KMS-11 (cell line): Measurements from ENCODE around the gene TAF1B.

Experiments
- H2AFZ ChIP-seq: fragments of 200-600 bp; sonication (generic); 2 replicates; pipeline ENCODE4 v1.6.1; 2016; ENCODE audit warnings: antibody characterized with exemption, mixed run types, low read depth
- H3K27ac ChIP-seq: fragments of 200-600 bp; sonication (generic); 2 replicates; pipeline ENCODE4 v1.6.1; 2016; ENCODE audit warnings: mild to moderate bottlenecking, mixed run types
- H3K27me3 ChIP-seq: fragments of 200-600 bp; sonication (generic); 2 replicates; pipeline ENCODE4 v1.6.1; 2017; ENCODE audit warnings: mild to moderate bottlenecking, low read depth, mixed run types, moderate library complexity; ENCODE audit not compliant: insufficient read depth
- H3K36me3 ChIP-seq: fragments of 200-600 bp; sonication (generic); 2 replicates; pipeline ENCODE4 v1.6.1; 2017; ENCODE audit warnings: mild to moderate bottlenecking, mixed run types; ENCODE audit not compliant: insufficient read depth
- H3K4me1 ChIP-seq: fragments of 200-600 bp; sonication (generic); 2 replicates; pipeline ENCODE4 v1.6.1; 2016; ENCODE audit warnings: mild to moderate bottlenecking, low read depth, mixed run types; ENCODE audit not compliant: poor library complexity, severe bottlenecking
- H3K4me2 ChIP-seq: fragments of 200-600 bp; sonication (generic); 2 replicates; pipeline ENCODE4 v1.7.0; 2016; ENCODE audit warnings: mild to moderate bottlenecking, mixed run types
- H3K4me3 ChIP-seq: fragments of 200-600 bp; sonication (generic); IDR thresholded peaks from 2 replicates; pipeline ENCODE4 v1.6.1; 2017; ENCODE audit warnings: low read depth, low read length, mixed read lengths; ENCODE audit not compliant: insufficient read depth
- H3K79me2 ChIP-seq: fragments of 200-600 bp; sonication (generic); 2 replicates; pipeline ENCODE4 v1.6.1; 2016; ENCODE audit warnings: low read depth, mixed run types; ENCODE audit not compliant: insufficient read depth
- H3K9ac ChIP-seq: fragments of 200-600 bp; sonication (generic); 2 replicates; pipeline ENCODE4 v1.6.1; 2016; ENCODE audit warnings: mild to moderate bottlenecking, mixed run types
- H4K20me1 ChIP-seq: fragments of 200-600 bp; sonication (generic); 2 replicates; pipeline ENCODE4 v1.6.1; 2016; ENCODE audit warnings: mild to moderate bottlenecking, mixed run types; ENCODE audit not compliant: insufficient read depth
- CTCF ChIP-seq: fragments of 200-600 bp; sonication (generic); conservative IDR thresholded peaks from 2 replicates; pipeline ENCODE4 v1.6.1; 2017; ENCODE audit warnings: low read depth, mild to moderate bottlenecking, antibody characterized with exemption, low read length, moderate library complexity, mixed read lengths

The TAF1B gene

DNA sequence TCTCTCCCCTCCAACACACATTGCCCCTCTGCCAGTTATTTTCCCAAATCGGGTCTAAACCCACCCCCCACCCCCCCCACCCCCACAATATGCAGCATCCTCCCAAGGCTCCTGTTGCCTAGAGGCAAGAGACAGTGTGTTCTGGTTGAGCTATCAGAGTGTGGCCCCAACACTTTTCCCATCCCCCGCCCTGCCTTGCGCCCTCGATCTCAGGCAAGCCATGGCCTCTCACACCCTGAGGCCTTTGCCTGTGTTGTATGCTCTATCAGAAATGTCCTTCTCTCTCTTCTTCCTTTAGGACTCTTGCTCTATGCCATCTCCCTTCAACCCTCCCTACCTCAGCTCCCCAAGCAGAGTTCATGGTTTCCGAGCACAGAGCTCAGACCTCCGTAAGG lies 98.7 kb downstream of the TAF1B start:
- H3K4me2 ChIP-seq, result no peak overlapping the region
- no peak for TF ChIP-seq CTCF
- no peak overlapping the region for H3K27ac ChIP-seq
- H3K79me2 ChIP-seq, result no peaks in the 10 kb centered on the region
- H3K27me3 ChIP-seq, result no peaks in the 10 kb centered on the region
- H3K4me1 ChIP-seq, result no peaks in the 10 kb centered on the region
- H3K36me3 ChIP-seq, result no peaks in the 10 kb centered on the region
- H3K4me3 ChIP-seq, result no peak overlapping the region
- no peaks in the 10 kb centered on the region for H4K20me1 ChIP-seq
- no peak overlapping the region for H3K9ac ChIP-seq
- no peak overlapping the region for H2AFZ ChIP-seq

GRCh38 chr2:9944330-9944758 lies 101.1 kb downstream of the TAF1B start:
- no peaks in the 10 kb centered on the region for H4K20me1 ChIP-seq
- H3K9ac ChIP-seq, result no peak overlapping the region
- no peaks in the 10 kb centered on the region for H3K36me3 ChIP-seq
- no peaks in the 10 kb centered on the region for H3K79me2 ChIP-seq
- no peak for TF ChIP-seq CTCF
- H2AFZ ChIP-seq, result no peak overlapping the region
- no peak overlapping the region for H3K4me2 ChIP-seq
- H3K27me3 ChIP-seq, result no peaks in the 10 kb centered on the region
- H3K4me1 ChIP-seq, result no peaks in the 10 kb centered on the region
- H3K27ac ChIP-seq, result no peak overlapping the region
- no peak overlapping the region for H3K4me3 ChIP-seq

DNA sequence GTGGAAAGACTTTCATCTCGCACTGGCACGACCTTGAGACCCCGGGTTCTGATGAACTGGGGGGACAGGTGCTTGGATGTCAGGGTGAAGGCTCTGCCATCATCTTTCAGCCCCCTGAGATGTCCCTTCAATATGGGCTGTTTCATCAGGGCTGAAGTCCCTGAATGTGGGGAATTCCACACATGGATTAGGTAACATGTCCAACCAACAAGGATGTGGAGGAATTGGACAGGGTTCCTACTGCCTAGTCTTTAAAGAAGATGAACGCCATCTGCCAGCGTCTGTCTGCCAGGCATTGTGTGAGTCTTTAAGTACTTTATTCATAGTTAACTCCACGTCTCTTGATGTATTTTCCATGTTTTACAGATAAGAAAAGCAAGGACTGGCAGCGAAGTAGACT lies 102.3 kb downstream of the TAF1B start:
- Histone ChIP-seq H3K79me2 (no peaks in the 10 kb centered on the region), H3K36me3 (no peaks in the 10 kb centered on the region), H3K27me3 (no peaks in the 10 kb centered on the region), H3K4me2 (no peak overlapping the region), H3K4me3 (no peak overlapping the region), H3K9ac (no peak overlapping the region), H4K20me1 (no peaks in the 10 kb centered on the region), H3K4me1 (peaks cover 4% of the 10 kb centered on the region), H3K27ac (no peak overlapping the region), H2AFZ (no peak overlapping the region)
- TF ChIP-seq CTCF, result no peak

- Histone ChIP-seq H3K4me3 (no peak overlapping the region), H3K27ac (no peak overlapping the region), H3K4me2 (no peak overlapping the region), H2AFZ (no peak overlapping the region), H4K20me1 (no peaks in the 10 kb centered on the region), H3K4me1 (peaks cover 5% of the 10 kb centered on the region), H3K27me3 (no peaks in the 10 kb centered on the region), H3K9ac (no peak overlapping the region), H3K79me2 (no peaks in the 10 kb centered on the region), H3K36me3 (no peaks in the 10 kb centered on the region)
- no peak for TF ChIP-seq CTCF
Measured at GRCh38 chr2:9946076-9946475, 102.8 kb downstream of the TAF1B start.
